OCI-LY7 (cell line): ENCODE measurements around the gene MDGA2.

ENCODE experiments used
- EZH2phosphoT487 ChIP-seq: fragments of 200-600 bp; sonication (generic); IDR thresholded peaks from 2 replicates; pipeline ENCODE4 v1.6.1; 2018; ENCODE audit warnings: low read depth, borderline replicate concordance, mild to moderate bottlenecking, mixed run types, antibody characterized with exemption, low read length, moderate library complexity, mixed read lengths
- TF ChIP-seq, protein P1 (sequence below): fragments of 200-600 bp; sonication (generic); conservative IDR thresholded peaks from 2 replicates; pipeline ENCODE4 v1.5.1; 2014; ENCODE audit warnings: mild to moderate bottlenecking, antibody characterized with exemption, low read length, moderate library complexity, mixed read lengths

DNA sequence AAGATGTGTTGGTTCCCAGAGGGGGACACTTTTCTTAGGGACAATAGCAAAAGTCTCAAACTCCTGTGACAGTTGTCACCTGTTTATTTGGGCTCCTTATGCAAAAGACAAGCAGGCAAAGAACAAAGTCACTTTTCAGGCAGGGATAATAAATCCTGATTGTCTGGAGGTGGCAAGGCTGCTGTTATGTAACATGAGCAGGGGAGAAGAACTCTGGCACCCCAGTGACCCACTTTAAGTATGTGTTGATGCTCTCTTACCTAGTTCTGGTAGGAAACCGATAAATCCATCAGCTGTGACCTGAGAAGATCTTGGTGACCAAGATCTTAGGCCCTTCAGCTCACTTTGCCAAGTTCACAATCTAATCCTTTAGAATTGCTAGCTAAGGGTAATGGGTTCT is 17.4 kb downstream of the MDGA2 start:
- TF ChIP-seq, protein P1, sequence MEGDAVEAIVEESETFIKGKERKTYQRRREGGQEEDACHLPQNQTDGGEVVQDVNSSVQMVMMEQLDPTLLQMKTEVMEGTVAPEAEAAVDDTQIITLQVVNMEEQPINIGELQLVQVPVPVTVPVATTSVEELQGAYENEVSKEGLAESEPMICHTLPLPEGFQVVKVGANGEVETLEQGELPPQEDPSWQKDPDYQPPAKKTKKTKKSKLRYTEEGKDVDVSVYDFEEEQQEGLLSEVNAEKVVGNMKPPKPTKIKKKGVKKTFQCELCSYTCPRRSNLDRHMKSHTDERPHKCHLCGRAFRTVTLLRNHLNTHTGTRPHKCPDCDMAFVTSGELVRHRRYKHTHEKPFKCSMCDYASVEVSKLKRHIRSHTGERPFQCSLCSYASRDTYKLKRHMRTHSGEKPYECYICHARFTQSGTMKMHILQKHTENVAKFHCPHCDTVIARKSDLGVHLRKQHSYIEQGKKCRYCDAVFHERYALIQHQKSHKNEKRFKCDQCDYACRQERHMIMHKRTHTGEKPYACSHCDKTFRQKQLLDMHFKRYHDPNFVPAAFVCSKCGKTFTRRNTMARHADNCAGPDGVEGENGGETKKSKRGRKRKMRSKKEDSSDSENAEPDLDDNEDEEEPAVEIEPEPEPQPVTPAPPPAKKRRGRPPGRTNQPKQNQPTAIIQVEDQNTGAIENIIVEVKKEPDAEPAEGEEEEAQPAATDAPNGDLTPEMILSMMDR, result no peak
- TF ChIP-seq EZH2phosphoT487, result no peak
